ENCODE data around the gene FASTK. TPM values are rescaled to one million over a fixed set of nuclear protein-coding genes. Genes with fewer than 3 reads are reported as not detected.

The FASTK gene
- total RNA-seq, 1 donor from 2014 or later, result 75.7 TPM

- Histone ChIP-seq H3K27ac (replicated peaks) (no peak overlapping the region), H3K27me3 (ENCODE audit: low read depth) (no peaks in the 10 kb centered on the region), H3K36me3 (peaks cover 50% of the 10 kb centered on the region), H3K4me3 (peak overlapping the region; percentile 69), H3K9me3 (replicated peaks) (no peaks in the 10 kb centered on the region), H3K4me1 (peaks cover 31% of the 10 kb centered on the region)
- no peak for TF ChIP-seq CTCF (IDR thresholded peaks at IDR 0.05; ENCODE audit: borderline replicate concordance)
- intact Hi-C loops (cut with micrococcal nuclease), result no loop called here
- no peak for DNase-seq
Observed at GRCh38 chr7:151126491-151127137, 46.0 kb upstream of the FASTK start.

GRCh38 chr7:151125846-151126481 lies 45.4 kb upstream of the FASTK start:
- peak overlapping the region; percentile 69 for H3K4me3 ChIP-seq
- peak overlapping the region; percentile 38 for H3K27ac ChIP-seq (replicated peaks)
- H3K4me1 ChIP-seq, result peaks cover 28% of the 10 kb centered on the region
- H3K27me3 ChIP-seq (ENCODE audit: low read depth), result no peaks in the 10 kb centered on the region
- intact Hi-C loops (cut with micrococcal nuclease), result no loop called here
- TF ChIP-seq CTCF (IDR thresholded peaks at IDR 0.05; ENCODE audit: borderline replicate concordance), result no peak
- peaks cover 50% of the 10 kb centered on the region for H3K36me3 ChIP-seq
- DNase-seq, result no peak
- no peaks in the 10 kb centered on the region for H3K9me3 ChIP-seq (replicated peaks)

- Histone ChIP-seq H3K27me3 (ENCODE audit: low read depth) (no peaks in the 10 kb centered on the region), H3K4me3 (peak overlapping the region; percentile 69), H3K36me3 (peaks cover 50% of the 10 kb centered on the region), H3K27ac (replicated peaks) (peak overlapping the region; percentile 38), H3K9me3 (replicated peaks) (no peaks in the 10 kb centered on the region), H3K4me1 (peaks cover 28% of the 10 kb centered on the region)
- peak; percentile 64 for DNase-seq
- TF ChIP-seq CTCF (IDR thresholded peaks at IDR 0.05; ENCODE audit: borderline replicate concordance), result peak; percentile 44
- intact Hi-C loops (cut with micrococcal nuclease), result no loop called here
Observed at GRCh38 chr7:151125470-151125845, 44.8 kb upstream of the FASTK start.

- Histone ChIP-seq H3K4me1 (peaks cover 28% of the 10 kb centered on the region), H3K9me3 (replicated peaks) (no peaks in the 10 kb centered on the region), H3K4me3 (peak overlapping the region; percentile 69), H3K36me3 (peaks cover 50% of the 10 kb centered on the region), H3K27me3 (ENCODE audit: low read depth) (no peaks in the 10 kb centered on the region), H3K27ac (replicated peaks) (peak overlapping the region; percentile 38)
- TF ChIP-seq CTCF (IDR thresholded peaks at IDR 0.05; ENCODE audit: borderline replicate concordance), result no peak
- no peak for DNase-seq
- intact Hi-C loops (cut with micrococcal nuclease), result no loop called here
Observed at GRCh38 chr7:151124899-151125399, 44.3 kb upstream of the FASTK start.

- peaks cover 28% of the 10 kb centered on the region for H3K4me1 ChIP-seq
- intact Hi-C loops (cut with micrococcal nuclease), result no loop called here
- no peak for DNase-seq
Observed at GRCh38 chr7:151124481-151124880, 43.9 kb upstream of the FASTK start.

More at GRCh38 chr7:151124481-151124880, 43.9 kb upstream of the FASTK start:
- Histone ChIP-seq H3K9me3 (replicated peaks) (no peaks in the 10 kb centered on the region), H3K36me3 (peaks cover 52% of the 10 kb centered on the region), H3K27me3 (ENCODE audit: low read depth) (no peaks in the 10 kb centered on the region), H3K27ac (replicated peaks) (no peak overlapping the region), H3K4me3 (no peak overlapping the region)
- no peak for TF ChIP-seq CTCF (IDR thresholded peaks at IDR 0.05; ENCODE audit: borderline replicate concordance)

Data from left ventricle myocardium inferior (tissue), 1 donor.